VCaP (cell line): ENCODE results near the gene RFC3.

Source experiments
- H3K27ac ChIP-seq: fragments of 450-650 bp; 2 replicates; pipeline ENCODE4 v1.5.1; 2017
- CTCF ChIP-seq: fragments of 450-650 bp; conservative IDR thresholded peaks from 2 replicates; pipeline ENCODE4 v1.5.1; 2017; ENCODE audit warnings: mild to moderate bottlenecking, moderate library complexity

Gene RFC3

GRCh38 chr13:33840402-33840801 lies 22.5 kb downstream of the RFC3 start:
- TF ChIP-seq CTCF: no peak

DNA sequence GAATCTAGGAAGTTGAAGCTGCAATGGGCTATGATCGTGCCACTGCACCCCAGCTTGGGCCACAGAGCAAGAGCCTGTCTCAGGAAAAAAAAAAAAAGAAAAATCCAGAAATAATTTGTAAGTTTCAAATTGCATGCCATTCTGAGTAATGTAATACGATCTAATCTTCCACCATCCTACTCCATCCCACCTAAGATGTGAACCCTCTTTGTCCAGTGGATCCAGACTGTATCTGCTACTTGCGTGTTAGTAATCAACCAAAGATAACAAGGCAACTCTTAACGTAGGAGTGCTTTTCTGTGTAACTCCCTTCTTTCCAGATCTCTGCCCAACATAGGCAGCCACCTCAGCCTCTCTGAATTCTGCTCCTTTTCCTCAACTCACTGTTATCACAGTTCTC lies 24.3 kb downstream of the RFC3 start:
- no peak for TF ChIP-seq CTCF
- no peak overlapping the region for H3K27ac ChIP-seq

More at GRCh38 chr13:33840402-33840801, 22.5 kb downstream of the RFC3 start:
- H3K27ac ChIP-seq: no peak overlapping the region

DNA sequence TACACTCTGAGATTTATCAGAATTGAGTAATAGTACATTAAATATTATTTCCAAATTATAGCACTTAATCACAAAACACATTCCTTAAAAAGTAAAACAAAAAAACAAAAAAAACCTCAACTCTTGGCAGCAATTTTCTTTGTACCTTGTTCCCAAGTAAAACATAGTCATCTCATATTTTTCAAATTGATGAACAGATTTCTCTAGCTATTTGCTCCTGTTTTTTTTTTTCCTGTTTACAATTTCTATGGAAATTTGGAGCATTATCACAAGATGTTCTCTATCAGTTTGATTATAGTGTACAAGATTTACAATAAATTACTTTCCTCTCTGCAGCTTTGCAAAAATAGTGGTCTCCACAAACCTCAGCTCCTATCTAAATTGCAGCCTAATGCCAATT lies 25.0 kb downstream of the RFC3 start:
- no peak for TF ChIP-seq CTCF
- no peak overlapping the region for H3K27ac ChIP-seq

- no peak for TF ChIP-seq CTCF
These were observed 27.8 kb downstream of the RFC3 start for GRCh38 chr13:33845572-33846302.

GRCh38 chr13:33846303-33847062 lies 28.5 kb downstream of the RFC3 start:
- TF ChIP-seq CTCF: no peak
- H3K27ac ChIP-seq: no peak overlapping the region

More at GRCh38 chr13:33845572-33846302, 27.8 kb downstream of the RFC3 start:
- H3K27ac ChIP-seq: no peak overlapping the region

GRCh38 chr13:33849211-33849610 lies 31.3 kb downstream of the RFC3 start:
- TF ChIP-seq CTCF: no peak
- H3K27ac ChIP-seq: no peak overlapping the region

GRCh38 chr13:33855371-33855895 lies 37.5 kb downstream of the RFC3 start:
- TF ChIP-seq CTCF: no peak
- H3K27ac ChIP-seq: no peak overlapping the region
